ENCODE measurements around the gene NCBP1. TPM values are rescaled to one million over a fixed set of nuclear protein-coding genes. Genes with fewer than 3 reads are reported as not detected.
A peak's percentile ranks its signal among the peaks of the same experiment; 100 is the strongest.

NCBP1 gene
- total RNA-seq, 1 donor, result 16.2 TPM

DNA sequence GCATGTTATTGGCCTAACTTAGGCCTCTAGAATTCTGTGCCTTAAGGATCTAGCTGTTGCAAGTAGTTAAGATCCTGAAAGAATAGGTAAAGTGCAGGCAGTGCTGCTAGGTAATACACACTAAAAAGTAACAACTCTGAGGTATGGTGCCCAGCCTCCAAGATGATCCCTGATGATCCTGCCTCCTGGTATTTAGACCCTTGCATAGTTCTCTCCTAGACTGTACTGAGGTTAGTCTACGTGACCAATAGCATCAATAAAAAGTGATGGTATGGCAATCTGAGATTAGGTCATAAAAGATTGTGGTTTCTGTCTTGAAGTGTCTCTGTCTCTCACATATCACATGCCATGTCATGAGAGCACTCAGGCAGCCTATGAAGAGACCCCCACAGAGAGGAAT, 9.7 kb upstream of the NCBP1 start:
- no peak for DNase-seq (ENCODE audit: low read depth in 2 of 3, low spot score in 2 of 3)

DNA sequence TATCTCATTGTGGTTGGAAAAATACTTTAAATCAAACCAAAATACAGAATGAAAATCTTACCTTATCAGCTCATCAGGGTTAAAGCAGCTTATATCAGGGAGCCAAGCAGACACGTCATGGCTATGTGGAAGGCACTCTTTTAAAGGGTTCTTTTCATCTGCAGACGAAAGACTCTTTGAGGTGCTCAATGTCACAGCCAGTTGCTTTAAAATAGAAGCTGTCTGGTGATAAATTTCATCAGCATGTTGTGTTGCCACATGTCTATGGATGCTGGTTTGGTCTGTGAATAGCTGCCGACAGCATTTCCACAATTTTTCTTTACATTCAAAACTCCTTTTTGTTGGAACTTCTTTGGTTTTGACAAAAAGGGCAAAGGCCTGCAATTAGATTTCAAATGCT, 8.0 kb upstream of the NCBP1 start:
- no peak for DNase-seq (ENCODE audit: low read depth in 2 of 3, low spot score in 2 of 3)

DNA sequence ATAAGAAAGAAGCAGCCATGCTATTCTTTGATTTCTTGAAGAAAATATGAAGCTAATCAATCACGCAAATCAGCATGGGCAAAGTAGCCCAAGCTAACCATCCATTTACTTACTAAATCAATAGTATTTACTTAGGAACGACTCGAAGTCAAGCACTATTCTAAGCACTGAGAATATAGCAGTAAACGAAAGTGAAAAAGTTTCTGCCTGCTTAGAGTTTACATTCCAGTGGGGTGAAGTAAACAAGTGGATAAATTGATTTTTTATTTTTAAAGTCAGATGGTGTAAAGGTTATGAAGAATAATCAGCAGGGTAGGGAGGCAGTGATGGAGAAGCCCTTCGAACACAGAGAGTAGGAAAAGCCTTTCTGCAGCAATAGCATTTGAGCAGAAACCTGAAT, 6.0 kb upstream of the NCBP1 start:
- no peak for DNase-seq (ENCODE audit: low read depth in 2 of 3, low spot score in 2 of 3)

DNA sequence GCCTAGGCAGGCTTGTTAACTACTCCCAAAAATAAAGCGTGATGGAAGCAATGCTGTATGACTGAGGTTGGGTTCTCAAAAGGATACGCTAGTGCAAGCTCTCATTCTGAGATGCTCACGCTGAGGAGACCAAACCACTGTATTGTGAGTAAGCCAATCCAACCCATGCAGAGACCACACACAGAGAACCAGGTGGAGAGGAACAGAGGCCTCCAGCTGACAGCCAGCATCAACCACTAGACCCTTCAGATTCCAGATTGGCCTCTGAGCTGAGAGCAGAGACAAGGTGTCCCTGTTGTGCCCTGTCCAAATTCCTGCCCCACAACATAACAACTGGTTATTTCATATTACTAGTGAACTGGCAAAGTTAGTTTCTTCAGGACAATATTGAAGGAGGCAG, 5.0 kb upstream of the NCBP1 start:
- DNase-seq (ENCODE audit: low read depth in 2 of 3, low spot score in 2 of 3), result no peak

DNA sequence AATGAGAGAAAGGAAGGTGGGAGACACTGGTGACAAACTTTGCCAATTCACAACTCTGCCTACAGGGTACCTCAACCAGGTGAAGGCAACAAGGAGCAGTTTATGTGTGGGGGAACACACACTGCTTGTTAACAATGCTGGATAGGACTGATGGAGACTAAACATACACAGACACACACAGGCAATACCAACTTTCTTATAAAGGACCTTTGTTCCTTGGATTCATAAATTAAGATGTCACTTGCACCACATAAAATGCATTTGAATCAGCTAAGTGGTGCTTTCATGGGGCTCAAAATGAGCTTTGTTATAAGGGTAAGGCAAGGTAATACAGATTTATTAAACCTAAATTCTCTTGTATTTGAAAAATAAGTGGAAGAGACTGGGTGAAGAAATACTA, 4.5 kb upstream of the NCBP1 start:
- DNase-seq (ENCODE audit: low read depth in 2 of 3, low spot score in 2 of 3), result no peak

DNA sequence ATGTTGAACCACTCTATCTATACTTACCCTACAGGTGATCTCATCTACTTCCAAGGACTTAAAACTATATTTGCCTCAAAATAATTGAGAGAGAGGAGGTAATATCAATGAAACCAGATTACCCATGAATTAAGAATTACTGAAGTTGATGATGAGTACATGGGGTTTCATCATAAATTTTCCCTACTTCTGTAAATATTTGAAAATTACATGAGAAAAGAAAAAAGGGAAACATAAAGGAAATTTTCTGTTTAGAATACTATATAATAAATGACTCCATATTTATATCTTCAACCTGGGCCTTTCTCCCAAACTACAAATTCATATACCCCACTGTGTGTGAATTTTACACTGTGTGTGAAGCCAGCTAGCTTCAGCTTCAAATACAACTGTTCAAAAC, 3.0 kb upstream of the NCBP1 start:
- no peak for DNase-seq (ENCODE audit: low read depth in 2 of 3, low spot score in 2 of 3)

DNA sequence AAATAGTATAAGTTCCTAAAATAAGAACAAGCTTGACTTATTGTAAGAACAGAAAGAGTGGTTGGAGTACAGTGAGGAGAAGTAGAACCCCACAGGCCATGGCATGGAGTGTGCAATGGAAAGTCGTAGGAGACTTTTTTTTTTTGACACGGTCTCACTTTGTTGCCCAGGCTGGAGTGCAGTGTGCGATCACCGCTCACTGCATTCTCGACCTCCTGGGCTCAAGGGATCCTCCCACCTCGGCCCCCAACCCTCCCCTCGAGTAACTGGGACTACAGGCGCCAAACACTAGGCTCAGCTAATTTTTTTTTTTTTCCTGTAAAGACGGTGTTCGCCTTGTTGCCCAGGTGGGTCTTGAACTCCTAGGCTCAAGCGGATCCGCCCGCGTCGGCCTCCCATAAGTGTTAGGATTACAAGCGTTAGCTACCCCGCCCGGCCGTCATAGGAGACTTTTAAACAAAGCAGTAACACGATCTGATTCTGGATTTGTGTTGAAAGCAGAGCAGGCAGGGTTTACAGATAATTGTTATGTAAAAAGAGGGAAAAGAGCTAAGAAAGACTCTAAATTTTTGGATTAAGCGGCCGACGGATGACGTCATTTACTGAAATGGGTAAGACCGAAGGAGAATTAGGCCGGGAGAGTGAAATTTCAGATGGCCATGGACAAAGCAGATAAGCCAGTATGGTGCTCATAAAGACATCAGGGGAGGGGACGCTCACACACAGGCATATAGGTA, 1.2 kb upstream of the NCBP1 start:
- peak in 1 of 3 donors; percentile 84 for DNase-seq (ENCODE audit: low read depth in 2 of 3, low spot score in 2 of 3)

DNA sequence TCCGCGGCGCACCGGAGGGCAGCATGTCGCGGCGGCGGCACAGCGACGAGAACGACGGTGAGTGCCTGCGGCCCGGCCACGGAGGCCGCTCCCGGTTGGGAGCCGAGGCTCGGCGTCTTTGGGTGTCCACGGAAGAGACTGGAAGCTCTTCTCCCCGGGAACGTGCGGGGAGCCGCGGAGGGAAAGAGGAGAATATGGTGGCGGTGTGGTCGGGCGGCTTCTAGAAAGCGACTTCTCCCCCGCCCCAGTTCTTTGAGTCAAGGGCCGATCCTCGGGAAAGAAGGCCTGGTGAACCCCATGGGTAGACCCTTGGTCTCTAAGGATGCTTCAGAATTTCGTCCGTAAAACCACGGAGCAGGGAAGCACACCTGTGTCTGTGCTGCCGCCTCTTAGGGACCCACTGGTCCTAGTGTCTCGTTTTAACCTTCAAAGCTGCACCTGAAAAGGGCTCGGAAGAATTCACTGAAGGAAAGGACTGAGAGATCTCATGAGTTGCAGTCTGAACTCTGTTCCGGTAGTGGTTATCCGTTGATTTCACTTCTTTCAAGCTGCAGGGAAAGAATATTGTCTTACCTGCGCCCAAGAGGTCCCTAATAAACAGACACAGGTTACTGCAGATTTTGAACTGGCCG, 354 bp downstream of the NCBP1 start:
- DNase-seq (ENCODE audit: low read depth in 2 of 3, low spot score in 2 of 3), result peak in 2 of 3 donors; percentile 7 to 15

DNA sequence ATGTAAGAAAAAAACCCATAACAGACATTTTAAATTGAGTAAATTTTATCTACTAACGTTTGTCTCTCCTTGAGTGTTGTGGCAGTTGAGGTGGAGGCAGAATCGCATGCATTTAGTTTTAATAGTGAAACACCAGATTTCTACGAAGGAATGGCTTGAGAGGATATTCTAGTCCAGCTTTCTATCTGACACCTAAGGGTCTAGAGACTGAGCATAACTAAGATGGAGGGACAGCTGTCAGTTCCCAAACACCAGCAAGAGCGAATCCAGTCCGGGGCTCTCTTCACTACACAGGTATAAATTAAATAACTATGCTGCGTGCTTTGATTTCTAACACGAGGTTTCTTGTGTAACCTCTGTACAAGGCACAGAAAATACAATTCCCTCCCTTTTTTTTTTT, 1.4 kb downstream of the NCBP1 start:
- DNase-seq (ENCODE audit: low read depth in 2 of 3, low spot score in 2 of 3), result no peak

DNA sequence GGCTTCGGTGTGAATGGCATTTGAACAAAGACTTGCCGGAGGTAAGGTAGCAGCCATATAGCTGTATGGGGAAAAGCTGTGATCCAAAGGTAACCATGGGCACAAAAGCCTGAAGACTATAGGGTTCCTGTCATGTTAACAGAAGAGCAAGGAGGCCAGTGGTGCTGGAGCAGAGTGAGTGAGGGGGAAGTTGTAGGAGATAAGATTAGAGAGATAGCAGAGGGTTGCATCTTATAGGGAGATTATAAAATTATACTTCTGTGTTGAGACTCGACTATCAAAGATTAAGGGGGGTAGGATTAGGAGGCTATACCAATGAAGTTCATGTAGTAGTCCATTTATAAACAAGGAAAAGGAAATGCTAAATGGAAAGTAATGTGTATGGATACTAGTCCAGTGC, 3.3 kb downstream of the NCBP1 start:
- DNase-seq (ENCODE audit: low read depth in 2 of 3, low spot score in 2 of 3), result no peak

DNA sequence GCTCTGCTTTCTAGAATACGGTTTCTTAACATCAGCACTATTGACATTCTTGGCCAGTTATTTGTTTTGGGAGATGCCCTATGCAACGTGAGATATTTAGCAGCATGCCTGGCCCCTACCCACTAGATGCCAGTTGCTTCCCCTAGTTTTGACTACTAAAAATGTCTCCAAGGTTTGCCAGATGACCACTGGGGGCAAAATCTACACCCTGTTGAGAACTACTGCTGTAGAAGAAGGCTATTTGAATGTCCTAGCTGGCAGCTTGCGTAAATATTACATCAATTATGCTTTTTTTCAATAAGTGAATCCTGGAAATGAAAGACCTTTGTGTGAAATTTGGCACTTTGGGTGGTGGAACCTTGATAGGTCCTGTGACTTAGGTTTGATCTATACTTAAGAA, 5.0 kb downstream of the NCBP1 start:
- DNase-seq (ENCODE audit: low read depth in 2 of 3, low spot score in 2 of 3), result peak in 2 of 3 donors; percentile 14 to 37

DNA sequence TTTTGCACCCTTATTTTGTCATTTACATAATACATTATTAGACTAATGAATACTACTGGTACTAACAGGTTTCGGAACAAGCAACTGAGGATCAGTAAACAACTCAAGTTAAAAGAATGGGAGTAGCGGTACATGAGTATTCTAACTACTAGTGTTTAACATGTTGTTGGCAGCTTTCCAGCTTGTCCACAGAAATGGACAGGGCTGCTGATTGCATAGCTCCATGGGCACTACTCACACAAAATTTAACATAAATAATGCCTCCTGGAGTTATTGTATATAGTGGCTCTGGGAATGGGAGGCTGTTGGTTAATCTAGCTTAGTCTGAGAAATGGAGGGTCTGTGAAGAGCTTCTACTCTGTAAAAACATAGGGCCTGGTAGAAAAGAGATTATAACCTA, 6.7 kb downstream of the NCBP1 start:
- DNase-seq (ENCODE audit: low read depth in 2 of 3, low spot score in 2 of 3), result no peak

DNA sequence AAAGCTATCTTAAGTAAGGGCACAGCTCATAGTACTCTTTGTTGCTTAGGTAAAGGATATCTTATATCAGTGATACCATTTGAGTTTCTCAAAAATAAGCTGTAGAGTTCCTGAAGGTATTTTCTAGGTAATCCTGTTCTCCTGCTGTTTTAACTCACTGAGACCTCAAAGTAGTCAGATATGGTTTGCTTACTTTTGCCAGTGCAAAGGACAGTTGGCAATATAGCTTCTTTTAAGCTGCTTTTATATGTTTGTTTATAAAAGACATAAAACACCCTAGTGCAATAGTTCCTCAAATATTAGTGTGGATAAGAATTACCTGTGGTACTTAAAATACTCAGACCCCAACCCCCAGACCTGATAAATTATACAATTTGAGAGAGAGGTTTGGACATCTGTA, 12.1 kb downstream of the NCBP1 start:
- no peak for DNase-seq (ENCODE audit: low read depth in 2 of 3, low spot score in 2 of 3)

DNA sequence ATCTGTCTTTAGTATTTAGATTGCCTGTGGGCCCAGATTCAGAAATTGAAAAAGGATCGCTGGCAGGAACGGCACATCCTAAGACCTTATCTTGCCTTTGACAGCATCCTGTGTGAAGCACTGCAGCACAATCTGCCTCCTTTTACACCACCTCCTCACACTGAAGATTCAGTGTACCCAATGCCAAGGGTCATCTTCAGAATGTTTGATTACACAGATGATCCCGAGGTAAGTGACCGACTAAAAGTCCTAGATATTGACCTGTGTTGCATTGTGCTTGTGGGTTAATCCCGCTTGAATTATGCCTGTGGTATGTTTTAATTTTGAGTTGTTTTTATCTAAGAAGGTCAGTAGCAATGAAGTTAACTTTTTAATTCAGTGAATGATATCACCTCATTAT, 14.4 kb downstream of the NCBP1 start:
- DNase-seq (ENCODE audit: low read depth in 2 of 3, low spot score in 2 of 3), result no peak

DNA sequence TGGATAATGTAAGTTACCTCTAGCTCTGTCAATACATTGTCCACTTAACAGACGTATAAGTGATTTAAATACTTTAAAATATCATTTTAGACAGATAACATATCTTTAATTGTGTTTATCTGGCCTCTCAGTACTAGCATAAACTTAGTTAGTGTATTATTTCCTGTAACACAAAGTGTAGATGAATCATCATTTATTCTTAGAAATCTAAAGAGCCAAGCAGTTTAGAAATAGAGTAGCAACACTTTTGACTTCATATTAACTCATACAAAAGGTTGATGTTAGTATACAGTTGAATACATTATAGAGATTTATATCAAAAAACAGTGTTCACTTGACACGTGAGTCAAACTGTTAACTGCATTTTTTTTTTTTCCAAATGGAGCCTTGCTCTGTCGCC, 18.0 kb downstream of the NCBP1 start:
- no peak for DNase-seq (ENCODE audit: low read depth in 2 of 3, low spot score in 2 of 3)

DNA sequence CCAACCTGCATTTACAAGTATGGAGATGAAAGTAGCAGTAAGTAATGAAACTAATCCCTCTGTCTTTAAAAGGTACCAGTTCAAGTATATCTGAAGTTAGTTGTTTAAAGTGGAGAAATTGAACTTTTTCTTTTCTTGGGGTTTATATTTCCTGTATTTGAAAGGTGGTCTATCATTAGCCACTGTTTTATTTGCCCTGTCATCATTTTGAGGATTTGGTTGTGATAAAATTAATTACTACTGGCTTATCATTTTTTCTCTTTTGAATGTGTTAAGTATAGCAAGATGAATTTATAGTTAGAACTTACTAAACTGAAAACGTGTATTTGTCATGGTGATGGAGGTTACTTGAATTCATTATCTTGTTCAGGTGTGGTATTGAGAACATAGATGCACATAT, 25.1 kb downstream of the NCBP1 start:
- DNase-seq (ENCODE audit: low read depth in 2 of 3, low spot score in 2 of 3), result no peak

DNA sequence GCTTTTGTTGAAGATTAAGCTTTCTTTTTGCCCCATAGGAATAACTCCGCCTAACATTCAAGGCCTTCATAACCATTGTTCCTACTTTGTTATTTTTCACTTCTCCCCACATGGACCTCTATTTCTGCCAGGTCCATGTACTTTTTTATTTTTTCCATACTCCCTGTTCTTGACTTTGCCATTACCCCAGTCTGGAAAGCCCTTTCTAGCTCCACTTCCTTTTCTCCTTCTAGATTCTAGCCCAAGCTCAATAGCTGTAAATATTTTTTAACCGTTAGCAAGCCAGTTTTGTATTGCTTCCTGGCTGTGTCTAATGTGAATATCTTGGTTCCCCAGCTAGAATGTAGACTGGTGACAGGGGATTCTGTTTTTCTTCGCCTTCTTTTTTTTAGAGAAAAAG, 26.1 kb downstream of the NCBP1 start:
- no peak for DNase-seq (ENCODE audit: low read depth in 2 of 3, low spot score in 2 of 3)

DNA sequence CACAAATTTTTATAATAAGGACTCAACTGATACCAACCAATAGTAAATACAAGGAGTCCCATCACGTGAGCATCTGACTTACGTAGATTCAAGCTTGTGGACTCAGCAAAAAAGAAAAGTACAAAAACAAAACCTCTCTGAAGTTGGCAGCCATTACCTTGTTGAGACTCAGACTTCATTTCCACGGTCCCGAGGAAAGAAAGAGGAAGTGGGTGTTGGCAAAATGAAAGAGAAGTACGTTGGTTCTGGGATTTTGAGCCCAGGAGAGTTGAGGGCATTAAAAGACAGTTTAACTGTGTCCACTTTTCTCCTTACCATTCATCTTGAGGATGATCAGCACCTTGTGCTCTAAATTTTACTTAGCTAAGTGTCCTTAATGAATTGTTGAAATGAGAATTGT, 26.7 kb downstream of the NCBP1 start:
- DNase-seq (ENCODE audit: low read depth in 2 of 3, low spot score in 2 of 3), result peak in 2 of 3 donors; percentile 15 to 46

DNA sequence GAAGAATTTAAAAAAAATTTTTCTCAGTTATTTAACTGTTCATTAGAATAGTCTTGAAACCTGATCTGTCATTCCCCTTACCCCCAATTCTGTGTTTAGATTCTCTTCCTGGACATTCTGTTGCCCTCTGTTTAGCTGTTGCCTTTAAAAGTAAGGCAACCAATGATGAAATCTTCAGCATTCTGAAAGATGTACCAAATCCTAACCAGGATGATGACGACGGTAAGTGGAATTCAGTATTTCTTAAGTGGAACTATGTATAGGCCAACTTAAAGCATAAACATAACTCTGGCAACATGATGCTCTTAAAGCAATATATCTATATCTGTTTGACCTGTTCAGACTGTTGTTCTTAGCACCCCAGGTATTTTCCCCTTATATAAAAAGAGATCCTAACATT, 27.2 kb downstream of the NCBP1 start:
- no peak for DNase-seq (ENCODE audit: low read depth in 2 of 3, low spot score in 2 of 3)

DNA sequence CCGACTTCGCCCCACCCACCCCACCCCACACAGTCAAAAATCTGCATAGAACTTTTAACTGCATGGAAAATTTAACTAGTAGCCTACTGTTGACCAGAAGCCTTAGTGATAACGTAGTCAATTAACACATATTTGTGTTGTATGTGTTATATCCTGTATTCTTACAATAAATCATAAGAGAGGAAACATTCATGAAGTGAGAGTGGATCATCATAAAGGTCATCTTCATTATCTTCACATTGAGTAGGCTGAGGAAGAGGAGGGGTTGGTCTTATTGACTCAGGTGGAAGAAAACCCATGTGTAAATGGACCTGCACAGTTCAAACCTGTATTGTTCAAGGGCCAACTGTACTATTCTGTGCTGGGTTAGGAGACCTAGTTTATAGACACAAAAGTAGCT, 32.1 kb downstream of the NCBP1 start:
- no peak for DNase-seq (ENCODE audit: low read depth in 2 of 3, low spot score in 2 of 3)

DNA sequence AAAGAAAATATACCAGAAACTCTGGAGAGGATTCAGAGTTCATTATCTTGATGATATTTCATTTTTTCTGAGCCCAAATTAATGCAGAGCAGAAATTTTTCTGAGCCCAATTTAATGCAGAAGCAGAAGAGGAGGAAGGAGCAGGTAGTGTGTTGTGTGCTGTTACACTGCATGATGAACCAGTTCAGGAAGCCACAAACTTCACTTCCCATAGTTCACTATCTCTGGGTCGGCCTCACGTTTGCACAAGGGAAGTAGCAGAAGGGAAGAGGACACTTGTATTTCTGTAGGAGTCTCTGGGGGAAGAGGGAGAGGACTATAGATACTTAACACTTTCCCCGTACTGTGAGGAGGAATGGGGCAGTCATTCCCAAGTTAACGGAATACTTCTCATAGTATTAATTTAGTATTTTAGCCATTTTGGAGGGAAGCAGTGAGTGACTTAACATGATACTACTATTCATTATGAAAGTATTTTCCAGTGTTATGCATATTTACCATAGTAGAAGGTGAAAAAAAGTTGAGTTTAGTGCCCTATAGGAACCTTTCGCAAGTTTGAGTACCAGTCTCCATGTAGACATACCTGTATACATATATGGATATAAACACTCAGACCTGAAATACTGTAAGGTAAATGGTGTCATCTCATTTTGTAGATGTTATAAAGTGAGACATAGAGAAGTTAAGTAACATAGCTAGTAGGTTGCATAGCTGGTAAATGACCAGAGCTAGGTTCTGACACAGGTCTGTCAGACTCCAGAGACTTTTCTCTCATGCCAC, 33.5 kb downstream of the NCBP1 start:
- DNase-seq (ENCODE audit: low read depth in 2 of 3, low spot score in 2 of 3), result no peak

DNA sequence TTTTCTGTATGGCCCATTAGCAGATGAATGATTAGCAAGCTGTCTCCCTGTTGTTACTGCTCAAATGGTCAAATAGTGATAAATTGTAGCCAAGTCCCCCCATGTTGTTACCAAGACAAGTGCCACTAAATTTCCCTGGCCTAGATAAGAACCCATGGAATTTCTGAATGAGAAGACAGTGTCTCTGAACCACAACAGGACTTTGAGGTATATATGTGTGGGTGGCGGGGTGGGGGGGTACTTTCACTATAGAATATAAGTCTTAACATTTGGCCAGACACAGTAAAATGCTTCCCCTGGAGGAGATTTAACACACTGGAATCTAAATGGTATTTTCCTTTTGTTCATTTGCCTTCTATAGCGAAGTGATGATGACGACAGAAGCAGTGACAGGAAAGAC, 34.9 kb downstream of the NCBP1 start:
- no peak for DNase-seq (ENCODE audit: low read depth in 2 of 3, low spot score in 2 of 3)

All from hematopoietic multipotent progenitor cell (in vitro differentiated cells).